Hematopoietic multipotent progenitor cell treated with erythropoietin and hydrocortisone succinate and interleukin-3 and kit ligand, for 4 days (in vitro differentiated cells): ENCODE results near the gene AFP.
A peak's percentile ranks its signal among the peaks of the same experiment; 100 is the strongest.

ENCODE experiments used
- DNase-seq: peaks from one replicate; pipeline ENCODE4 v3.0.0-alpha.2; 2015

The AFP gene

GRCh38 chr4:73415807-73416238 is 20.2 kb upstream of the AFP start:
- DNase-seq, result peak; percentile 69

DNA sequence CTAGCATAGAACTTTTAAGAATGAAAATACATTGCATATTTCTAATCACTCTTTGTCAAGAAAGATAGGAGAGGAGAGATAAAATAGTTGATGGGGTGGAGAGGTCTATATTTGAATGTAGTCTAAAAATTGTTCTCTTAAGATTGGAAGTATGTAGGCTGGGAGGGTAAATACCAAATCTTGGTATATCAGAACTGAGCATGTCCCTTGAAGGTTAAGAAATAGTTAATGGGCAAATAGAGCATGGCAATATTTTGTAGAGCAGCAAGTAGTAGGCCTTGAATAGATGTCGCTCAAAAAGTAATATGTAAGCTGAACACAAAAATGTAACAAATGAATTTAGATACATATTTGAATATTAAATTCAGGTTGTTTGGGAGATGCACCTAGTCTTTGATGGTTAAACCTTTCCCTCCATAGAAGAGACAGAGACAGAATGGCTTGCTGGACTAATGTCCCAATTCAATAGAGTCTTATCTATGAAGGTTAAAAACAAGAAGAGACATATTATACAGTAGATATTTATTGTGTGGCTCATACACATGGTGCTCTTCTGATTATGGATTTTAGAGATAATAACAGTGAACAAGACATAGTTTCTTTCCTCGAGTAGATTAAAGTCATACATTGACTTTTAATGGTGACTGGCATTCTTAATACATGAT is 19.5 kb upstream of the AFP start:
- DNase-seq, result no peak

GRCh38 chr4:73417342-73417741 is 18.7 kb upstream of the AFP start:
- no peak for DNase-seq

DNA sequence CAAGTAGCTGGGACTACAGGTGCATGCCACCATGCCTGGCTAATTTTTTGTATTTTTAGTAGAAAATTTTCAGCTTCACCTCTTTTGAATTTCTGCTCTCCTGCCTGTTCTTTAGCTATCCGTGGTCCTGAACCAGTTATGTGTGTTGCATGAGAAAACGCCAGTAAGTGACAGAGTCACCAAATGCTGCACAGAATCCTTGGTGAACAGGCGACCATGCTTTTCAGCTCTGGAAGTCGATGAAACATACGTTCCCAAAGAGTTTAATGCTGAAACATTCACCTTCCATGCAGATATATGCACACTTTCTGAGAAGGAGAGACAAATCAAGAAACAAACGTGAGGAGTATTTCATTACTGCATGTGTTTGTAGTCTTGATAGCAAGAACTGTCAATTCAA is 18.0 kb upstream of the AFP start:
- peak; percentile 45 for DNase-seq

DNA sequence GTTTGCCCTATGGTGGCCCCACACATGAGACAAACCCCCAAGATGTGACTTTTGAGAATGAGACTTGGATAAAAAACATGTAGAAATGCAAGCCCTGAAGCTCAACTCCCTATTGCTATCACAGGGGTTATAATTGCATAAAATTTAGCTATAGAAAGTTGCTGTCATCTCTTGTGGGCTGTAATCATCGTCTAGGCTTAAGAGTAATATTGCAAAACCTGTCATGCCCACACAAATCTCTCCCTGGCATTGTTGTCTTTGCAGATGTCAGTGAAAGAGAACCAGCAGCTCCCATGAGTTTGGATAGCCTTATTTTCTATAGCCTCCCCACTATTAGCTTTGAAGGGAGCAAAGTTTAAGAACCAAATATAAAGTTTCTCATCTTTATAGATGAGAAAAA is 17.3 kb upstream of the AFP start:
- DNase-seq, result peak; percentile 25

DNA sequence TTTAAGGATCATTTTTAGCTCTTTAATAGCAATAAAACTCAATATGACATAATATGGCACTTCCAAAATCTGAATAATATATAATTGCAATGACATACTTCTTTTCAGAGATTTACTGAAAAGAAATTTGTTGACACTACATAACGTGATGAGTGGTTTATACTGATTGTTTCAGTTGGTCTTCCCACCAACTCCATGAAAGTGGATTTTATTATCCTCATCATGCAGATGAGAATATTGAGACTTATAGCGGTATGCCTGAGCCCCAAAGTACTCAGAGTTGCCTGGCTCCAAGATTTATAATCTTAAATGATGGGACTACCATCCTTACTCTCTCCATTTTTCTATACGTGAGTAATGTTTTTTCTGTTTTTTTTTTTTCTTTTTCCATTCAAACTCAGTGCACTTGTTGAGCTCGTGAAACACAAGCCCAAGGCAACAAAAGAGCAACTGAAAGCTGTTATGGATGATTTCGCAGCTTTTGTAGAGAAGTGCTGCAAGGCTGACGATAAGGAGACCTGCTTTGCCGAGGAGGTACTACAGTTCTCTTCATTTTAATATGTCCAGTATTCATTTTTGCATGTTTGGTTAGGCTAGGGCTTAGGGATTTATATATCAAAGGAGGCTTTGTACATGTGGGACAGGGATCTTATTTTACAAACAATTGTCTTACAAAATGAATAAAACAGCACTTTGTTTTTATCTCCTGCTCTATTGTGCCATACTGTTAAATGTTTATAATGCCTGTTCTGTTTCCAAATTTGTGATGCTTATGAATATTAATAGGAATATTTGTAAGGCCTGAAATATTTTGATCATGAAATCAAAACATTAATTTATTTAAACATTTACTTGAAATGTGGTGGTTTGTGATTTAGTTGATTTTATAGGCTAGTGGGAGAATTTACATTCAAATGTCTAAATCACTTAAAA is 16.6 kb upstream of the AFP start:
- DNase-seq, result no peak

DNA sequence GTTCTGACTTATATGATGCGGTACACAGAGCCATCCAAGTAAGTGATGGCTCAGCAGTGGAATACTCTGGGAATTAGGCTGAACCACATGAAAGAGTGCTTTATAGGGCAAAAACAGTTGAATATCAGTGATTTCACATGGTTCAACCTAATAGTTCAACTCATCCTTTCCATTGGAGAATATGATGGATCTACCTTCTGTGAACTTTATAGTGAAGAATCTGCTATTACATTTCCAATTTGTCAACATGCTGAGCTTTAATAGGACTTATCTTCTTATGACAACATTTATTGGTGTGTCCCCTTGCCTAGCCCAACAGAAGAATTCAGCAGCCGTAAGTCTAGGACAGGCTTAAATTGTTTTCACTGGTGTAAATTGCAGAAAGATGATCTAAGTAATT is 15.4 kb upstream of the AFP start:
- no peak for DNase-seq

- DNase-seq, result no peak
Observed at GRCh38 chr4:73421708-73422457, 14.1 kb upstream of the AFP start.

- DNase-seq, result no peak
Observed at GRCh38 chr4:73422458-73422752, 13.6 kb upstream of the AFP start.

DNA sequence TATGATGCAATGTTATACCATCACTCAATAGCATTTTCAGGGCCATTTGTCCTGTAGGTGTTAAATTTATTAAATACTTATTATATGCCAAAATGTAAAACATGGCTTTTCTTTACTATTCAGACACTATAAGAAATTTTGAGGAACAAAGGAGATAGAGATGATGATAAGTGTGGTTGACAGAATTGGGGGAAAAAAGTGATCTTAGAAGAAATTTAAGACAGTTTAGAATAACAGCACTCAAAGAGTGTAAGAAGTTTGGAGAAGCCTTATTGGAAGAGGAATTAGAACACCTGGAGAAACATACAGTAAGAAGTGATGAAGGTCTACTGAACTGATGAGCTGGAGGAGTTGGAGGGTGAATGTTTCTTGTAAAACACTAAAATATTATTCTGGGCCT is 12.8 kb upstream of the AFP start:
- DNase-seq, result no peak

DNA sequence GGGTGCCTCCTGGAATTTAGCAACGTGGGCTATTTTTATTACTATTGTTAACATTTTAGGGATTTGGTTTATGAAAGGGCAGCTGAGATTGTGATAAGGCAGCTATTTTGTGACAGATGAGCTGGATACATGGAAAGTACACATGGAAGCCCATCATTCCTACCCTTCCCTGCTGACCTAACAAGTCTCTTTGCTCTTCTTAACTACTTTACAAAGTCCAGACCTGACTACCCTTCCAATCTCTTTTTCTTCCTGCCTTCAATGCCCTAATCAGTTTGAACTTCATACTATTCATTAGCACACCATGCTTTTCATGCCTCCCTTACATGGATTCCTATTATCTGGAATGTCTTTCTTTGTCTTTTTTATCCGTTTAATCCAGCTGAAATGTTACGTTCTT is 9.4 kb upstream of the AFP start:
- DNase-seq, result no peak

DNA sequence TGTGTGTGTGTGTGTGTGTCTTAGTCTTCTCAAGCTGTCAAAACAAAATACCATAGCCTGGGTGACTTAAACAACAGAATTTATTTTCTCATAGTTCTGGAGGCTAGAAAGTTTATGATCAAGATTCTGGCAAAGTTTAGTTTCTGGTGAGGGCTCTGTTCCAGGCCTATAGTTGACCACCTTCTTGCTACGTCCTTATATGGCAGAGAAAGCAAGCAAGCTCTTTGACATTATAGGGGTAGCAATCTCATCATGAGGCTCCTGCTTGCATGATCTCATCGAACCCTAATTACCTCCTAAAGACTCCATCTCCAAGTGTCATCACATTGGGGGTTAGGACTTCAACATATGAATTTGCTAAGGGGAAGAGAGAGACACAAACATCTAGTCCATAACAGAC is 6.9 kb upstream of the AFP start:
- no peak for DNase-seq

- DNase-seq, result no peak
Observed at GRCh38 chr4:73429826-73430587, 6.0 kb upstream of the AFP start.

DNA sequence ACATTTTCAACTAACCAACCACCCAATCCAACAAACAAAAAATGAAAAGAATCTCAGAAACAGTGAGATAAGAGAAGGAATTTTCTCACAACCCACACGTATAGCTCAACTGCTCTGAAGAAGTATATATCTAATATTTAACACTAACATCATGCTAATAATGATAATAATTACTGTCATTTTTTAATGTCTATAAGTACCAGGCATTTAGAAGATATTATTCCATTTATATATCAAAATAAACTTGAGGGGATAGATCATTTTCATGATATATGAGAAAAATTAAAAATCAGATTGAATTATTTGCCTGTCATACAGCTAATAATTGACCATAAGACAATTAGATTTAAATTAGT is 4.2 kb upstream of the AFP start:
- no peak for DNase-seq

GRCh38 chr4:73432169-73433000 is 3.6 kb upstream of the AFP start:
- DNase-seq, result peak; percentile 63

GRCh38 chr4:73433140-73433539 is 2.9 kb upstream of the AFP start:
- peak; percentile 58 for DNase-seq

GRCh38 chr4:73434311-73434710 is 1.7 kb upstream of the AFP start:
- peak; percentile 47 for DNase-seq

DNA sequence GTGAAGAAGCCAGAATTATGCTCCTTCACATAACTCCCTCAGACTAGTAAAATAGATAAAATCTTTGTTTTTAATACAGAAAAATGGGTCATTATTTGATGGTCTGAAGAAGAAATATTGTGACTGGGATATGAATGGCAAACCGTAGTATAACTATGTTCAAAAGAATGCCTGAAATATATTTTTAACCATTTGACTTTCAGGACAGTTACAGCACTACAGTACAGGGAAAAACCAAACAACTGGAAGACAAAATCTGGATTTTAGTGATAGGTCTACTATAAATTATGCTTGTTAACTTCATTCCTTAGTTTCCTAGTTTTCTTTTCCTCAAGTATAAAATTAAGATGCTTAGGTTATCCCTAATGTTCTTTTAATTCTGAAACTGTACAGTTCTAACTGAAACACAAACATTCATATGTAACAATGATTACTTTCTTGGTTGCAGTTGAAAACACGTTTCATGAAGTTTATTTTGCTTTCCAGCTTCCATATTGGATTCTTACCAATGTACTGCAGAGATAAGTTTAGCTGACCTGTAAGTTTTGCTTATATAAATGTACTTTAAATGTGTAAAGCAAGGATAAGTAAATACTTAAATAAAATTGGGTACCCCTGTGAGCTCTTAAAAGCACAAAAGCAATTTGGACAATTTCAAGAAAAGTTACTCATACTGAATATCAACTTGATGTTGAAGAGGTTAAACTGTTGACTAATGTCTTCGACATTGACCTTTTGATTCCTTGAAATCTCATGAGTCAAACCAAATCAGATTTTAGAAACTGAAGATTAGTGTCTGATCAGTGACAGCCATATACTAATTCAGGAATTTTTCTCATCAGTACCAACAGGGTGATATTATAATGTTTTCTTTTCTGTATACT is 895 bp downstream of the AFP start:
- DNase-seq, result no peak

DNA sequence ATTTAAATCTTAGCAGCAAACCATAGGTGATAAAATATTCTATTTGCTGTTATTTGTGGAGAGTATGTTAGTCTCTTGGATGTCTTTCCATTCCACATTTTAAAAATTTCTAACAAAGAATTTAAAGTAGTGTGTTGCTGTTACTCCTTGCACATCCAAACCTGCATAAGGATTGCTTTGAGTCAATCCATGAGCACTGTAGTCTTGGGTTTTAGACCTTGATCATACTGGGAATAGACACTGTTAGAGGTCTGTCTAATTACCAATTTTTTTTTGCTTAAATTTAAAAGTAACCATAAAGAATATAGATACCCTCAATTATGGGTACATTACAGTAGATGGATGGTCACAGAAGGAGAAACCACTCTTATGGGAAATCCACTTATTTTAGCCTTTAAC is 1.5 kb downstream of the AFP start:
- no peak for DNase-seq

DNA sequence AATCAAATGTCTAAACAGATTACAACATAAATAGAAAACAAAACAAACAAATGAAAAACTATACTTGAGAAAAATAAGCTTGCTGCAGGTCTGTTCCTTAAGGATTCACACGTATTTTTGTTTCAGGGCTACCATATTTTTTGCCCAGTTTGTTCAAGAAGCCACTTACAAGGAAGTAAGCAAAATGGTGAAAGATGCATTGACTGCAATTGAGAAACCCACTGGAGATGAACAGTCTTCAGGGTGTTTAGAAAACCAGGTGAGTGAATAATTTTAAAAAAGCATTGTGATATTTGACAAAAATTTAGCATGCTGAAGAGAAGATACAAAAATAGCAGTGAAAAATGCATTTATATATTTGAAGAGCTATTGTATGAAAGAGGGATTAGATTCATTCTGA is 2.0 kb downstream of the AFP start:
- DNase-seq, result no peak

GRCh38 chr4:73438582-73439215 is 2.7 kb downstream of the AFP start:
- DNase-seq, result no peak
